HPDE6-E6E7 (cell line): Measurements from ENCODE around the gene OPCML.

ENCODE experiments used
- DNase-seq: peaks from one replicate; pipeline ENCODE4 v3.0.0; 2011; ENCODE audit warnings: missing footprints; ENCODE audit errors: extremely low spot score

Gene OPCML

GRCh38 chr11:133038850-133039249 is 493.5 kb downstream of the OPCML start:
- no peak for DNase-seq

- DNase-seq, result no peak
These were observed 497.4 kb downstream of the OPCML start for GRCh38 chr11:133034929-133035328.

DNA sequence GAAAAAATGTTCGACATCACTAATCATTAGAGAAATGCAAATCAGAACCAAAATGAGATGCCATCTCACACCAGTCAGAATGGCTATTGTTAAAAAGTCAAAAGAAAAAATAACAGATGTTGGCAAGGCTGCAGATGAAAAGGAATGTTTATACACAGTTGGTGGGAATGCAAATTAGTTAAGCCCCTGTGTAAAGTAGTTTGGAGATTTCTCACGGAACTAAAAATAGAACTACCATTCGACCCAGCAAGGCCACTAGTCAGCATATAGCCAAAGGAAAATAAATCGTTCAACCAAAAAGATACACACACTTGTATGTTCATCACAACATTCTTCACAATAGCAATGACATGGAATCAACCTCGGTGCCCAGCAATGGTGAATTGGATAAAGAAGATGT is 503.2 kb downstream of the OPCML start:
- no peak for DNase-seq

DNA sequence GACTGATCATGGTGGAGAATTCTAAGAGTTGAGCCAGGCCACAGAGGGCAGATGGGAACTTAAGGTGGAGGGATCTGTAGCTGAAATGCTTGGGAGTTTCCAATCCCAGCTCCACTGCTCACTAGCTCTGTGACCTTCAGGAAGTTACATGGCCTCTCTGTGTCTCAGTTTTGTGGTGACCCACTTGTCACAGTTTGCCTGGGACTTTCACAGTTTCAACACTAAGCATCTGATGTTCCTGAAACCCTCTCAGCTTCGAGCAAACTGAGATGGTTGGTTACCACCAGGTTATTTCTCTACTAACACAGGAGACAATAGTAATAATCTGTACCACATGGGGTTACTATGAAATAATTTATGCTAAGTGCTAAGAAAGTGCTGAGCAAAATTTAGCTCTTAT is 505.3 kb downstream of the OPCML start:
- DNase-seq, result no peak

- no peak for DNase-seq
These were observed 508.0 kb downstream of the OPCML start for GRCh38 chr11:133024301-133024700.

GRCh38 chr11:133023232-133023631 is 509.1 kb downstream of the OPCML start:
- DNase-seq, result no peak

- no peak for DNase-seq
These were observed 510.7 kb downstream of the OPCML start for GRCh38 chr11:133021553-133021952.

- no peak for DNase-seq
These were observed 512.0 kb downstream of the OPCML start for GRCh38 chr11:133020372-133020714.

GRCh38 chr11:133019545-133020371 is 512.5 kb downstream of the OPCML start:
- DNase-seq, result no peak

DNA sequence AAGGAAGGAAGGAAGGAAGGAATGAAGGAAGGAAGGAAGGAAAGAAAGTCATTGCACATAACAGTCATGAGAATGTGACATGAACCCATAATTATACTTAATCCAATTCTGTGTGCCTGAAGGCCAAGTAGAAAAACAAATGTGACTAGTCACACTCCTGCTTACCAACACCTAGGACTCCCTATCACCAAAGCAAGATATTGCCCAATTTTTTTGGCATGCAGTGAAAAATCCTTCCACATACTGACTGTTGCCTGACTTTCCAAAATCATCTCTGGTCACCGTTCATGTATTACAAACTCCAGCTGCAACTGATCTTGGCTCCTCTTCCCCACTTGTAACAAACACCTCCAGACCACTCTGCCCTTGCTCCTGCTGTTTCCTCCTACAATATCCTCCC is 516.8 kb downstream of the OPCML start:
- DNase-seq, result no peak

DNA sequence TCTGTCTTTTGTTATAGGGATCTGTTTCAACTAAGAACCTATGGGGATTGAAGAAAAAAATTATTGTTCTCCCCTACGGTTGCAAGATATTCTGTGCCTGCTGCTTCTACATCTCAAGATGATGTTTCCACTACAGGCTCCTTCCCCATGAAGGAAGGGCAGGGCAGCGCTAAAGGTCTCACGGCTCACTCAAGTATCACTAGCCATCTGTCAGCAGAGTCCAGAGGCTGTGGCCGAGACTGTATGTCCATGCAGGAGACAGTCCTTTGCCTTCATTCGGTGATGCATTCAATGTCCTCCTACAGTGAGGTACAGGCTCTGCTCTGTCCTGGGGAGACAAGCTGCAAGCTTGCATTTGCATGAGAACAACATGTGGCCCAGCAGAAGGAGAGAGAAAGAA is 518.0 kb downstream of the OPCML start:
- no peak for DNase-seq

GRCh38 chr11:133012803-133013202 is 519.5 kb downstream of the OPCML start:
- no peak for DNase-seq

- DNase-seq, result no peak
These were observed 520.7 kb downstream of the OPCML start for GRCh38 chr11:133011604-133012003.

DNA sequence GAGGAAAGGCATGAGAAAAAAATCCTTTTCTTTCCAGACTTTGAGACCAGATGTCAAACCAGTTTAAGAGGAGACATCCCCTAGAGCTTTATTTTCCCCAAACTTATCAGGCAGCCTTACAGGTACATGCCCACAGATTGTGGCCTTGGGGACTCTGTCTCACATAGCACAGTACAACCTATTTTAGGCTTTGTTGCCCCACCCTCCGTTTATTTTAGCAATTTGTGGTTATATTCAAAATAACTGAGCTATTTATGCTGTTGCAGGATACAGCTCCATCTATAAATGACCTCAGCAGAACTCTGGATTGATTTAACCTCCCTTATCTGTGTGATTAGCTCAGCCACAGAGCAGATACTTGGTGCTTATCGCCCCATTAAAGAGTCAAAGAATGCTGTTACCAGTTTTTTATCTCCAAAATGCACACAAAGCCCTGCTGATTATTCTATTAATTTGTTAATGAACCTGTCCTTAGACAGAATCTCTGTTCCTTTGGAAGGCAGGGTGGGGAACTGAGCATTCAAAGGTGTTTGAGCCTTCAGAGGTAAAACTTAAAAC is 525.2 kb downstream of the OPCML start:
- no peak for DNase-seq

GRCh38 chr11:133004369-133004768 is 527.9 kb downstream of the OPCML start:
- no peak for DNase-seq

- DNase-seq, result no peak
These were observed 532.8 kb downstream of the OPCML start for GRCh38 chr11:132999516-132999915.

DNA sequence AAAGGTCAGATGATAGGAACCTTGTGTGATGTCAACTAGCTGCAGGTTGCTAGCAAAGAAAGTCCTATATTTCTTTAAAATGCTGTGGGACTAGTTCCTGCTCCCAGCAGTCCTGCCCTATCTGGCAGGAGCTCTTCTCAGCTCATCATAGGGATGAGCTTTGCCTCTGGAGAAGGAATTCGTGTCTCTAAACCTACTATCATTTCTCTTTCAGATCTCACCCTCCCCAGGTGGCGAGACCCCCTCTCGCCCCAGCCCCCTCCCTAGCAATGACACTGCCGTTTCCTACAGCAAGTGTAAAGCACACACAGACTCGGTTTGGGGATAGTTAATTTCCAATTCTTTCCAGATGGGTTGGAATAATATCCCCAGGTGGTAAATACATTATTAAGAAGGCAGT is 533.3 kb downstream of the OPCML start:
- no peak for DNase-seq

DNA sequence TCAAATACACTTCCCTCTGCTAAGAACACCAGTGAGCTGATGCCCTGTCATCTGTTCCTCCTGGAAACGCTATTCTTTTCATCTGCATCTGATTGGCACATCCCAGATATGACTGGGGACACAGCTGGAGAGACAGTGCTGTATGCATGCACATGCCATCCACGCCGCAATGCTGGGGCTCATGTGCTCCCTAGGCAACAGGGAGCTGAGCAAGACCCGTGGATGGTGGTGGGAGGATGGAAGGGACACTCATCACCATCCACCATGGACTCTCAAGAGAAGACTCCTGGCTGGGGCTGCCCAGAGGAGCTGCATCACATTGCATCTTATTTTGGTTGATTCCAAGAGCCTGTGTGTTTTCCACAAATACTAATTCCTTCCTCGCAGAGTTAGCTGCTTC is 534.9 kb downstream of the OPCML start:
- DNase-seq, result no peak

- DNase-seq, result no peak
These were observed 537.3 kb downstream of the OPCML start for GRCh38 chr11:132994966-132995365.

DNA sequence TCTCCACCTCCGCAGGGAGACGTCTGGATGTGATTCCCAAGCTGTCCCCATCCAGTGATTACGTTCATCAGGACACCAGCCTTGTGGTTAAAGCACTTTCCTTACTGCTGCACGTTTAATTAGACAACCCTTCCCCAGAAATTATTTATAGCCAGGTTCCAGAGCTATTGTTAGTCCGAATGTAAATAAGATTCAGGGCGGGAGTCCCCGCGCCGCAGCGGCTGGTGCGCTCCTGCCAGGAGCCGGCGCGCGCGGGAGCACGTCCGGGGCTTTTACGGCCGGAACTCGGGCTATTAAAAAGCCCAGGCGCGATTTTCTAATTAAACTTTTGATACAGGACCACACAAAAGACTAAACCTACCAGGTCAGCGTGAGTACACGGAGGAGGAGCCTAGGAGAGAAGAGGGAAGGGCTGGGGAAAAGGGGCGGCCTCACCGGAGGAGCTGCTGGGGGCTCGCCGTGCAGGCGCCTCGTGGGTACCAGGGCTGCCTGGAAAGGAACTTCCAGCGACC is 538.3 kb downstream of the OPCML start:
- DNase-seq, result no peak

GRCh38 chr11:132992838-132993631 is 539.3 kb downstream of the OPCML start:
- DNase-seq, result no peak

DNA sequence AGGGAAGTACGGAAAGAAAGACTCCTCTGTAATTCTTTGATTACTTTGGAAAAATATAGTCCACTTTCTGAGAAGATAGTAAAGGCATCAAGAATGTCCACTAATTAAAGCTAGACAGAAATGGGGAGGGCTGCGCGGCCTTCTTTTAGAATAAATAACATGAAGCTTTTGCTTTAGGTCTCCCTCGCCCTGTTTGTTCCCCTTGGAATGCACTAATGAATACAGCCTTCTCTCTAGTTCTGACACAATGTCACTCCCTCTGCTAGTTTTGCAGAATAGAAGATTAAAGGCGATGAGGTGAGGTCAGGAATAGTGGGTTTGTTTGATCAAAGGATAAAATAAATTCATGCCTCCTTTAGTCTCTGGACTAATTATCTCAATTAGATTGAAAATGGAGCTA is 543.9 kb downstream of the OPCML start:
- no peak for DNase-seq

DNA sequence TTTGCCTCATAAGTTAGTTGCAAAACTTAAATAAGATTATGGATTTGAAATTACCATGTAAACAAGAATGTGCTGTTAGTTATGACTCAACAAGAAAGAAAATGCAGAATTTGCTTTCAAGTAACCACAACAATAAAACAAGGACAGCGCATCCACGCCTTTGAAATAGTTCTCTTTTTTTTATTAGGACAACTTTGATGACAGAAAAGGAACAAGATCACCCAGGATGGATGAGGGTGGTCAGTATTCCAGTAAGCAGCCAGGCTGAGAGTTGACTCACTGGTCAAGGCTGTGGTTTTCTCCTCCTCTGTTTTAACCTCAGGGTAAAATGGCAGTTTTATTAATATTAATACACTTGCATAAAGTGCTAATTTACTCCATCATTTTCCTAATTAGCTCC is 544.4 kb downstream of the OPCML start:
- no peak for DNase-seq
